WTC11 (cell line): ENCODE results near the gene MYL5. TPM values are rescaled to one million over a fixed set of nuclear protein-coding genes. Genes with fewer than 3 reads are reported as not detected.

Source experiments
- ATAC-seq: fragments of 200-7000 bp; cut with Tn5 transposase; 2 replicates; pipeline ENCODE4 v1.10.0; 2021; ENCODE audit warnings: mild to moderate bottlenecking, moderate library complexity
- CTCF ChIA-PET: fragments of 300-600 bp; sonication (Branson Sonifier 250); formaldehyde crosslinking; loops from one replicate; lab custom pipeline; 2021; ENCODE audit warnings: antibody characterized with exemption; lab: Charles Lee
- POLR2A ChIA-PET: fragments of 350-600 bp; sonication (Branson Sonifier 250); formaldehyde crosslinking; loops from one replicate; lab custom pipeline; 2021; ENCODE audit warnings: antibody characterized with exemption; lab: Charles Lee
- DNase-seq: peaks from one replicate; pipeline ENCODE4 v3.0.0; 2021; ENCODE audit warnings: low spot score
- H3K27ac Mint-ChIP-seq: 2 replicates; pipeline ENCODE4 v1.8.0; 2021; ENCODE audit warnings: mixed read lengths
- H3K27me3 Mint-ChIP-seq: 2 replicates; pipeline ENCODE4 v1.8.0; 2021; ENCODE audit warnings: low read depth, mild to moderate bottlenecking, moderate library complexity, mixed read lengths
- H3K36me3 Mint-ChIP-seq: 2 replicates; pipeline ENCODE4 v1.8.0; 2021; ENCODE audit warnings: mixed read lengths
- H3K4me1 Mint-ChIP-seq: 2 replicates; pipeline ENCODE4 v1.8.0; 2022; ENCODE audit warnings: mixed read lengths
- H3K4me3 Mint-ChIP-seq: 2 replicates; pipeline ENCODE4 v1.8.0; 2021; ENCODE audit warnings: mild to moderate bottlenecking, moderate library complexity, mixed read lengths
- H3K9me3 Mint-ChIP-seq: 2 replicates; pipeline ENCODE4 v1.8.0; 2021; ENCODE audit warnings: mixed read lengths
- ATF6 ChIP-seq: sonication (generic); formaldehyde crosslinking; IDR thresholded peaks from 2 replicates; pipeline ENCODE4 v1.8.1; 2023; ENCODE audit warnings: mild to moderate bottlenecking, missing genetic modification reagents
- CTCF ChIP-seq: fragments of 200-600 bp; IDR thresholded peaks from 2 replicates; pipeline ENCODE4 v1.8.0; 2022; ENCODE audit warnings: antibody characterized with exemption
- ESRRA ChIP-seq: sonication (generic); formaldehyde crosslinking; IDR thresholded peaks from 2 replicates; pipeline ENCODE4 v1.8.1; 2022; ENCODE audit warnings: mild to moderate bottlenecking, missing genetic modification reagents, borderline replicate concordance
- GTF2I ChIP-seq: fragments of 250-450 bp; sonication (Bioruptor Pico); conservative IDR thresholded peaks from 2 replicates; pipeline ENCODE4 v1.4.0; 2021; ENCODE audit warnings: mild to moderate bottlenecking
- HMGA2 ChIP-seq: fragments of 250-450 bp; sonication (Bioruptor Pico); IDR thresholded peaks from 2 replicates; pipeline ENCODE4 v1.4.0; 2021; ENCODE audit warnings: mild to moderate bottlenecking, moderate library complexity
- NFYB ChIP-seq: sonication (generic); formaldehyde crosslinking; conservative IDR thresholded peaks from 2 replicates; pipeline ENCODE4 v1.8.0; 2022; ENCODE audit warnings: low read depth, missing genetic modification reagents
- NR2C2 ChIP-seq: sonication (generic); formaldehyde crosslinking; IDR thresholded peaks from 2 replicates; pipeline ENCODE4 v1.8.0; 2022; ENCODE audit warnings: mild to moderate bottlenecking, missing genetic modification reagents
- PRDM15 ChIP-seq: sonication (generic); formaldehyde crosslinking; IDR thresholded peaks from 2 replicates; pipeline ENCODE4 v1.8.0; 2022; ENCODE audit warnings: missing genetic modification reagents
- PREB ChIP-seq: sonication (generic); formaldehyde crosslinking; IDR thresholded peaks from 2 replicates; pipeline ENCODE4 v1.8.1; 2022; ENCODE audit warnings: mild to moderate bottlenecking, missing genetic modification reagents, moderate library complexity, borderline replicate concordance
- ZBTB43 ChIP-seq: sonication (generic); formaldehyde crosslinking; IDR thresholded peaks from 2 replicates; pipeline ENCODE4 v1.8.1; 2023; ENCODE audit warnings: mild to moderate bottlenecking, missing genetic modification reagents
- ZNF138 ChIP-seq: sonication (generic); formaldehyde crosslinking; conservative IDR thresholded peaks from 2 replicates; pipeline ENCODE4 v1.8.1; 2022; ENCODE audit warnings: mild to moderate bottlenecking, moderate library complexity, missing genetic modification reagents
- ZNF317 ChIP-seq: sonication (generic); formaldehyde crosslinking; IDR thresholded peaks from 2 replicates; pipeline ENCODE4 v1.8.1; 2023; ENCODE audit warnings: low read depth, mild to moderate bottlenecking, moderate library complexity, missing genetic modification reagents, borderline replicate concordance
- ZNF671 ChIP-seq: fragments of 250-450 bp; sonication (Bioruptor Pico); IDR thresholded peaks from 2 replicates; pipeline ENCODE4 v1.8.0; 2021; ENCODE audit warnings: mild to moderate bottlenecking
- total RNA-seq: library from RNA; stranded (reverse); gene quantifications from 3 replicates; pipeline ENCODE4 v1.2.3, GENCODE V29; 2021
- TF ChIP-seq, protein P1 (sequence below): sonication (generic); formaldehyde crosslinking; IDR thresholded peaks from 2 replicates; pipeline ENCODE4 v1.8.0; 2022; ENCODE audit warnings: mild to moderate bottlenecking, missing genetic modification reagents

Gene MYL5
- total RNA-seq, 1 experiment from 2014 or later = 22.2 TPM

DNA sequence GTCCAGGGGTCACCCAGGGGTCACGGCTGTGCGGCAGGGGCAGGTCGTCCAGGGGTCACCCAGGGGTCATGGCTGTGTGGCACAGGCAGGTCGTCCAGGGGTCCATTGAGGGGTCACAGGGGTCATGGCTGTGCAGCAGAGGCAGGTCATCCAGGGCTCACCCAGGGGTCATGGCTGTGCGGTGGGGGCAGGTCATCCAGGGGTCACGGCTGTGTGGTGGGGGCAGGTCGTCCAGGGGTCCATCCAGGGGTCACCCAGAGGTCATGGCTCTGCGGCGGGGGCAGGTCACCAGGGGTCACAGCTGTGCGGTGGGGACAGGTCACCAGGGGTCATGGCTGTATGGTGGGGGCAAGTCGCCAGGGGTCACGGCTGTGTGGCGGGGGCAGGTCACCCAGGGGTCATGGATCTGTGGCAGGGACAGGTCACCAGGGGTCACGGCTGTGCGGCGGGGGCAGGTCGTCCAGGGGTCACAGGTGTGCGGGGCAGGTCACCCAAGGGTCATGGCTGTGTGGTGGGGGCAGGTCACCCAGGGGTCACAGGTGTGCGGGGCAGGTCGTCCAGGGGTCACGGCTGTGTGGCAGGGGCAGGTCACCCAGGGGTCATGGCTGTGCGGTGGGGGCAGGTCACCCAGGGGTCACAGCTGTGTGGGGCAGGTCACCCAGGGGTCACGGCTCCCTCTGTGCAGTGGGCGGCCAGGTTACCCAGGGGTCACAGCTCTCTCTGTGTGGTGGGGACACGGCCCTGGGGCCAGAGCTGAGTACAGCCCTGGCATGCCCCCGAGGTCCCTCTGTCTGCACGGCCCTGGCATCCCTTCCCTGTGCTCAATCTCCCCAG lies 16.3 kb upstream of the MYL5 start:
- Mint-ChIP-seq H3K4me3 (no peak overlapping the region), H3K4me1 (no peaks in the 10 kb centered on the region), H3K9me3 (peaks cover 9% of the 10 kb centered on the region; the same call in 1 of the 2 replicates), H3K36me3 (peaks cover 4% of the 10 kb centered on the region), H3K27ac (no peak overlapping the region)
- no peak for ATAC-seq
- CTCF ChIA-PET = no interaction called here
- POLR2A ChIA-PET = no interaction called here
- TF ChIP-seq NR2C2 (CRISPR knock-in tag) (no peak), ZNF138 (CRISPR knock-in tag) (no peak), GTF2I (CRISPR knock-in tag) (no peak), CTCF (no peak), ZNF317 (CRISPR knock-in tag) (no peak), ZNF671 (CRISPR knock-in tag) (no peak)
- TF ChIP-seq, protein P1, sequence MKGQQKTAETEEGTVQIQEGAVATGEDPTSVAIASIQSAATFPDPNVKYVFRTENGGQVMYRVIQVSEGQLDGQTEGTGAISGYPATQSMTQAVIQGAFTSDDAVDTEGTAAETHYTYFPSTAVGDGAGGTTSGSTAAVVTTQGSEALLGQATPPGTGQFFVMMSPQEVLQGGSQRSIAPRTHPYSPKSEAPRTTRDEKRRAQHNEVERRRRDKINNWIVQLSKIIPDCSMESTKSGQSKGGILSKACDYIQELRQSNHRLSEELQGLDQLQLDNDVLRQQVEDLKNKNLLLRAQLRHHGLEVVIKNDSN (CRISPR knock-in tag) = no peak
- TF ChIP-seq, all 79 proteins: peak for 0
- 0 out of 2 replicates have a peak, but pooled peaks cover 3% of the 10 kb centered on the region for H3K27me3 Mint-ChIP-seq
- DNase-seq = no peak

DNA sequence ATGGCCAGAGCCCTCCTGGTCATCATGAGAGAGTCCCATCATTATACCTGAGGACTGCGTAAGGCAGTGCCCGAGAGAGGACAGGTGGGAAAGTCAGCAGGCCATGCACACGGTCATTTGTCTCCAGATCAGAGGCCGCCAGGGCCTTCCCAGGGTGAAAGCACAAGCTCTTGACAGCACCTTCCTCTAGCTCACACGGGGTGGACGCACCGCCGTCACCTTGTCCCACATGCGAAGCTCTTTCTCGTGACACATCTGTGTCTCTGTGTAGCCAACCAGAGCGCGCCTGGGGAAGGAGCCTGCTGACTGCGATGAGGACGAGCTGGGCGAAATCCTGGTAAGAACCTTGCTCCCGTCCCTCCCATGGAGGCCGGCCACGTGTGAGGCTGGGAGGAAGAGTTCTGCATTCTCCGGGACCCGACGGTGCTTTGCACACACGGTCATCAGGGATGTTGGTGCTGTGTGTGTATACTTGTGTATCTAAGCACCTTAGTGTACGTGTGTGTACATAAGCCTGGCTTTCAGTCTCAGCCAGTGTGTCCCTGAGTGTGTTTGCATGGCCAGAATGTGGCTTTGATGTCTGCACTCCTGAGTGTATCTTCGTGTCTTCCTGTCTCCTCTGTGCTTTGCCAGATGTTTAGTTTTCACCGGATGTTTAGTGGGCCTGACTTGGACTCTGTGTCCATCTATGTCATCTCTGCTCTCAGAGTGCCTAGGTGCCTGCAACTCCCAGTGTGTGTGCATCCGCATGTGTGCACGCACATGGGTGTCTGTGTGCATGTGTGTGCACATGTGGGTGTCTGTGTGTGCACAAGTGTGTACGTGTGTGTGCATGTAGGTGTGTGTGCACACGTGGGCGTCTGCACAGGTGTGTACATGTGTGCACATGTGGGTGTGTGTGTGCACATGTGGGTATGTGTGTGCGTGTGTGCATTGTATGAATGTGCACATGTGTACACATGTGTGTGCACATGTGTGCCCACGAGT lies 15.4 kb upstream of the MYL5 start:
- H3K4me3 Mint-ChIP-seq = no peak overlapping the region
- no peak for ATAC-seq
- TF ChIP-seq NFYB (CRISPR knock-in tag) = no peak
- no peak for TF ChIP-seq PREB (CRISPR knock-in tag)
- no peak for TF ChIP-seq ZBTB43
- no peak for TF ChIP-seq ESRRA (CRISPR knock-in tag)
- TF ChIP-seq PRDM15 (CRISPR knock-in tag) = no peak
- no peak for TF ChIP-seq ATF6 (CRISPR knock-in tag)
- no peak for TF ChIP-seq HMGA2 (CRISPR knock-in tag)
- H3K9me3 Mint-ChIP-seq = peaks cover 9% of the 10 kb centered on the region; the same call in 1 of the 2 replicates
- ChIA-PET POLR2A (no interaction called here), CTCF (no interaction called here)
- H3K27ac Mint-ChIP-seq = no peak overlapping the region
- peaks cover 4% of the 10 kb centered on the region for H3K36me3 Mint-ChIP-seq
- no peak for DNase-seq
- no peaks in the 10 kb centered on the region for H3K4me1 Mint-ChIP-seq
- 0 out of 2 replicates have a peak, but pooled peaks cover 3% of the 10 kb centered on the region for H3K27me3 Mint-ChIP-seq
